HL-60 (cell line): ENCODE measurements around the gene IGFL3.

Source experiments
- DNase-seq, 2 experiments: peaks; one replicate each; pipeline ENCODE4 v3.0.0-alpha.2; 2010 to 2020; ENCODE audit warnings: low read depth in 1 of 2, low spot score in 1 of 2
- H3K27ac ChIP-seq: fragments of 250-450 bp; sonication (Bioruptor Pico); replicated peaks from 2 replicates; pipeline ENCODE4 v1.5.1; 2020; ENCODE audit warnings: mild to moderate bottlenecking, moderate library complexity
- H3K27me3 ChIP-seq: fragments of 250-450 bp; sonication (Bioruptor Pico); 2 replicates; pipeline ENCODE4 v1.5.1; 2021; ENCODE audit warnings: mild to moderate bottlenecking, moderate library complexity; ENCODE audit not compliant: insufficient read depth, poor library complexity, severe bottlenecking
- H3K4me3 ChIP-seq: replicated peaks from 2 replicates; pipeline ENCODE4 v1.5.1; 2011; ENCODE audit warnings: mild to moderate bottlenecking, control low read depth, low read length; ENCODE audit not compliant: insufficient read depth
- CTCF ChIP-seq: IDR thresholded peaks from one replicate; pipeline ENCODE4 v1.5.1; 2011; ENCODE audit warnings: low read length, control low read depth, inconsistent platforms; ENCODE audit not compliant: insufficient read depth
- GABPA ChIP-seq: IDR thresholded peaks from 2 replicates; pipeline ENCODE4 v1.6.1; 2012; ENCODE audit warnings: low read depth
- POLR2AphosphoS5 ChIP-seq: IDR thresholded peaks from 2 replicates; pipeline ENCODE4 v1.6.1; 2012; ENCODE audit warnings: low read depth
- REST ChIP-seq: IDR thresholded peaks from 2 replicates; pipeline ENCODE4 v1.6.1; 2012; ENCODE audit warnings: low read depth; ENCODE audit not compliant: insufficient replicate concordance
- SPI1 ChIP-seq: IDR thresholded peaks from 2 replicates; pipeline ENCODE4 v1.6.1; 2012; ENCODE audit warnings: low read depth, mild to moderate bottlenecking, borderline replicate concordance

The IGFL3 gene

GRCh38 chr19:46112527-46112926 lies 12.0 kb downstream of the IGFL3 start:
- no peak for DNase-seq
- TF ChIP-seq GABPA (no peak), REST (no peak), POLR2AphosphoS5 (no peak), SPI1 (no peak), CTCF (no peak)
- Histone ChIP-seq H3K4me3 (no peak overlapping the region), H3K27ac (no peak overlapping the region), H3K27me3 (peaks cover 2% of the 10 kb centered on the region)

- Histone ChIP-seq H3K4me3 (no peak overlapping the region), H3K27ac (no peak overlapping the region), H3K27me3 (peaks cover 2% of the 10 kb centered on the region)
- TF ChIP-seq POLR2AphosphoS5 (no peak), GABPA (no peak), REST (no peak), SPI1 (no peak), CTCF (no peak)
- no peak for DNase-seq
These were observed 13.1 kb downstream of the IGFL3 start for GRCh38 chr19:46111376-46111775.

- Histone ChIP-seq H3K27ac (no peak overlapping the region), H3K27me3 (peaks cover 2% of the 10 kb centered on the region), H3K4me3 (no peak overlapping the region)
- DNase-seq, result no peak
- TF ChIP-seq REST (no peak), GABPA (no peak), SPI1 (no peak), CTCF (no peak), POLR2AphosphoS5 (no peak)
These were observed 14.6 kb downstream of the IGFL3 start for GRCh38 chr19:46109876-46110275.
